ENCODE data around the gene NHLRC4. TPM values are rescaled to one million over a fixed set of nuclear protein-coding genes. Genes with fewer than 3 reads are reported as not detected.

NHLRC4 gene
- total and polyA plus RNA-seq, 3 donors from 2014 or later = 3.0 to 4.5 (median 4.5) TPM

DNA sequence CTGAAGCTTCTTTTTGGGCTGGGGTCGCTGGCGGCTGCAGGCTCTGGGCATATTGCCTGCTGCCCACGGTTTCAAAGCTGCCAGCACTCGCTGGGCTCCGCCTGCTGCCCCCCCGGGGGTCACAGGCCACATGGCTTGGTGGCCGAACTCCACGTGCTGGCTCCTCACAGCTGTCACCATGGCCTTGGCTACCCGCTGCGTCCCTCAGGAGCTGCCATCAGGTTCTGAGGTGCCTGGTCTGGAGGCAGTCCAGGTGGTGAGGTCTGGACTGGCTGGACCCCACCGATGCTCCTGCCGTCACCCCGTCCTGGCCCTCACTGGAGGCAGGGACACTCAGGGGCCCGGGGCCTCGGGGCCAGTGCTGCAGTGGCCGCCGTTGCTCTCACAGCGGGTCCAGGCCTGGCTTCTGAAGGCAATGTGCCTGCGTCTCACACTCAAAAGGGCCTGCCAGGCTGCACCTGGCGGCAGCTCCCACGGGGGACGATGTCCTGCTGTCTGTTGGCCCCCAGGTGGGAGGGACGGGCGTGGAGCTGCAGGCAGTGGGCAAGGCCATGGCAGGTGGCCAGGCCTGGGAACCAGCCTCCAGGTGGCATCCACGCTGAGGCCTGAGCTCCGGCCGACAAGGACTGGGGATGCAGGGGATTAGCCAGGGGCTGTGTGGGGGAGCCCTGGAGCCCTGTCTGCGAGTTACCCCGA lies 26.0 kb upstream of the NHLRC4 start:
- WGBS, 2 donors = 69% methylated on average over 7 to 29 of the region's 29 CpGs
- no peak for DNase-seq
- H3K27me3 ChIP-seq = no peaks in the 10 kb centered on the region
- TF ChIP-seq, protein P1, sequence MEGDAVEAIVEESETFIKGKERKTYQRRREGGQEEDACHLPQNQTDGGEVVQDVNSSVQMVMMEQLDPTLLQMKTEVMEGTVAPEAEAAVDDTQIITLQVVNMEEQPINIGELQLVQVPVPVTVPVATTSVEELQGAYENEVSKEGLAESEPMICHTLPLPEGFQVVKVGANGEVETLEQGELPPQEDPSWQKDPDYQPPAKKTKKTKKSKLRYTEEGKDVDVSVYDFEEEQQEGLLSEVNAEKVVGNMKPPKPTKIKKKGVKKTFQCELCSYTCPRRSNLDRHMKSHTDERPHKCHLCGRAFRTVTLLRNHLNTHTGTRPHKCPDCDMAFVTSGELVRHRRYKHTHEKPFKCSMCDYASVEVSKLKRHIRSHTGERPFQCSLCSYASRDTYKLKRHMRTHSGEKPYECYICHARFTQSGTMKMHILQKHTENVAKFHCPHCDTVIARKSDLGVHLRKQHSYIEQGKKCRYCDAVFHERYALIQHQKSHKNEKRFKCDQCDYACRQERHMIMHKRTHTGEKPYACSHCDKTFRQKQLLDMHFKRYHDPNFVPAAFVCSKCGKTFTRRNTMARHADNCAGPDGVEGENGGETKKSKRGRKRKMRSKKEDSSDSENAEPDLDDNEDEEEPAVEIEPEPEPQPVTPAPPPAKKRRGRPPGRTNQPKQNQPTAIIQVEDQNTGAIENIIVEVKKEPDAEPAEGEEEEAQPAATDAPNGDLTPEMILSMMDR (IDR thresholded peaks at IDR 0.05) = no peak
- no peak for TF ChIP-seq POLR2A (IDR thresholded peaks at IDR 0.05)
- H3K4me3 ChIP-seq = no peak overlapping the region
- no peaks in the 10 kb centered on the region for H3K4me1 ChIP-seq
- no peaks in the 10 kb centered on the region for H3K36me3 ChIP-seq (ENCODE audit: low read depth, missing control alignments)
- H3K27ac ChIP-seq = no peak overlapping the region
- no peaks in the 10 kb centered on the region for H3K9me3 ChIP-seq
- intact Hi-C loops (cut with DNase I; ENCODE audit: low total_unique reads) = no loop called here

DNA sequence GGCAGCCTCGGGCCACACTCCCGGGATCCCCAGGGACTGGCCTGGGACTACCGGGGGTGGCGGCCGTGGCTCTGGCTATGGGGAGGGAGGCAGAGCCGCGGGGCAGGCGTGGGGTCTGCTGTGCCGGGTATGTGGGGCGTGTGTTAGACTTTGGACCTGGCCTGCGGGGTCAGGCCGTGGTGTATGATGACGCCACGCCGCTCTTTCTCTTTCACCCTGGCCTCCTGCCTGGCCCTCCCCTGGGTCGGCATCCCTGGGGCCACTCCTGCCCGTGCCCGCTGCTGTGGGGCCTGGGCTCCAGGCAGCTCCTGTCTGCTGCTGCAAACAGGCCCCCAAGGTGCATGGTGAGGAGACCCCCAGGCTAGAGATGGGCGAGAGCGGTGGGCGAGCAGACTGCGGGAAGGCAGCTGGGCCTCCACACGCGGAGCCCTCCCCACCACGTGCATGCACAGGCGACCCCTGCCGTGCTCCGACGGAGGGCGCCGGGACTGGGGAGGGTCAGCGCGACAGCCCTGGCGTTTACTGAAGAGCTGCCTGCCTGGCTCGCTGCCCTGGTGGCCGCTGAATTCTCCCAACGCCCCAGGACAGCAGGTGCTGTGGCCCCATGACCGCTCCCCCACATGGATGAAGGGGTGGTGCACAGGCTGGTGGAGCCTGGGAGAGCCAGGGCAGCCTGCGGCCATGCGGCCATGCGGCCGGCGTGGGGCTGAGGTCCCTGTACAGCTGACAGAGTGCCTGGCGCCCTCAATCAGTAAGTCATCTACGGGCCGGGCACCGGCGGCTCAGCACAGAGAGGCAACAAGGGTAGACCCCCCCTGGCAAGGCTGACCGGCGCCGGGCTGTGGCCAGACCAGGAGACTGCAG lies 23.3 kb upstream of the NHLRC4 start:
- intact Hi-C loops (cut with DNase I; ENCODE audit: low total_unique reads) = no loop called here
- DNase-seq = no peak
- H3K4me3 ChIP-seq = no peak overlapping the region
- no peak overlapping the region for H3K27ac ChIP-seq
- H3K9me3 ChIP-seq = no peaks in the 10 kb centered on the region
- TF ChIP-seq POLR2A (IDR thresholded peaks at IDR 0.05) = no peak
- TF ChIP-seq, protein P1 (IDR thresholded peaks at IDR 0.05) = no peak
- 89 to 93% methylated on average over 14 to 45 of the region's 51 CpGs for WGBS, 2 donors
- H3K4me1 ChIP-seq = no peaks in the 10 kb centered on the region
- H3K36me3 ChIP-seq (ENCODE audit: low read depth, missing control alignments) = no peaks in the 10 kb centered on the region
- H3K27me3 ChIP-seq = no peaks in the 10 kb centered on the region

DNA sequence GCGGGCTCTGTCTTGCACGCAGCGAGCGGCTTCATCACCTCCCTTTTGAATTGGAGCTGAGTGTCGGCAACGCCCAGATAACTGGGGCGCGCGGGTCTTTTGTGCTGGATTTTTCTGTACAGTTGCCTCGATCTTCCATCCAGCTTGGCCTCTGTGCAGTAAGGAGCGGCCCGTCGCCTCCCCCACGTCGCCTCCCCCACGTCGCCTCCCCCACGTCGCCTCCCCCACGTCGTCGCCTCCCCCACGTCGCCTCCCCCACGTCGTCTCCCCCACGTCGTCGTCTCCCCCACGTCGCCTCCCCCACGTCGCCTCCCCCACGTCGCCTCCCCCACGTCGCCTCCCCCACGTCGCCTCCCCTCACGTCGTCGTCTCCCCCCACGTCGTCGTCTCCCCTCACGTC lies 22.3 kb upstream of the NHLRC4 start:
- Histone ChIP-seq H3K27me3 (no peaks in the 10 kb centered on the region), H3K4me3 (no peak overlapping the region), H3K36me3 (ENCODE audit: low read depth, missing control alignments) (no peaks in the 10 kb centered on the region), H3K4me1 (no peaks in the 10 kb centered on the region), H3K9me3 (no peaks in the 10 kb centered on the region), H3K27ac (no peak overlapping the region)
- TF ChIP-seq, protein P1 (IDR thresholded peaks at IDR 0.05) = no peak
- no peak for TF ChIP-seq POLR2A (IDR thresholded peaks at IDR 0.05)
- WGBS, 2 donors = 64 to 86% methylated on average over 28 to 46 of the region's 46 CpGs
- intact Hi-C loops (cut with DNase I; ENCODE audit: low total_unique reads) = no loop called here
- DNase-seq = no peak

DNA sequence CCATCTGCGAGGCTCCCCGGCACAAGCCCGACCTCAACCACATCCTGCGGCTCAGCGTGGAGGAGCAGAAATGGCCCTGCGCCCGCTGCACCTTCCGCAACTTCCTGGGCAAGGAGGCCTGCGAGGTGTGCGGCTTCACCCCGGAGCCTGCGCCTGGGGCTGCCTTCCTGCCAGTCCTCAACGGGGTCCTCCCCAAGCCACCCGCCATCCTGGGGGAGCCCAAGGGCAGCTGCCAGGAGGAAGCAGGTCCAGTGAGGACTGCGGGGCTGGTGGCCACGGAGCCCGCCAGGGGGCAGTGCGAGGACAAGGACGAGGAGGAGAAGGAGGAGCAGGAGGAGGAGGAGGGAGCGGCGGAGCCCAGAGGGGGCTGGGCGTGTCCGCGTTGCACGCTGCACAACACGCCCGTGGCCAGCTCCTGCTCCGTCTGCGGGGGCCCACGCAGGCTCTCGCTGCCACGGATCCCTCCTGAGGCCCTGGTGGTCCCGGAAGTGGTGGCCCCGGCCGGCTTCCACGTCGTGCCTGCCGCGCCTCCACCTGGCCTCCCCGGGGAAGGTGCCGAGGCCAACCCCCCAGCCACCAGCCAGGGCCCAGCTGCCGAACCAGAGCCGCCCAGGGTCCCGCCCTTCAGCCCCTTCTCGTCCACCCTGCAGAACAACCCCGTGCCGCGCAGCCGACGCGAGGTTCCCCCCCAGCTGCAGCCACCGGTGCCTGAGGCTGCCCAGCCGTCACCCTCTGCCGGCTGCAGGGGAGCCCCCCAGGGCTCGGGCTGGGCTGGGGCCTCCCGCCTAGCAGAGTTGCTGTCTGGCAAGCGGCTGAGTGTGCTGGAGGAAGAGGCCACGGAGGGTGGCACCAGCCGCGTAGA lies 19.7 kb upstream of the NHLRC4 start:
- no peaks in the 10 kb centered on the region for H3K36me3 ChIP-seq (ENCODE audit: low read depth, missing control alignments)
- H3K27me3 ChIP-seq = no peaks in the 10 kb centered on the region
- H3K9me3 ChIP-seq = no peaks in the 10 kb centered on the region
- no peaks in the 10 kb centered on the region for H3K4me1 ChIP-seq
- TF ChIP-seq, protein P1 (IDR thresholded peaks at IDR 0.05) = peak; percentile 58 to 70 (median 68)
- no peak for TF ChIP-seq POLR2A (IDR thresholded peaks at IDR 0.05)
- WGBS, 2 donors = 69 to 81% methylated on average over 28 to 60 of the region's 60 CpGs
- intact Hi-C loops (cut with DNase I; ENCODE audit: low total_unique reads) = no loop called here
- H3K4me3 ChIP-seq = no peak overlapping the region
- peak; percentile 84 for DNase-seq
- no peak overlapping the region for H3K27ac ChIP-seq
